BE2C (cell line): ENCODE data around the gene IL6R.
"Not testable (repeated sequence)": the region's sequence is repeated elsewhere in the genome, so short reads cannot be mapped to it uniquely, and the experiment has no call there.

Experiments used
- DNase-seq: peaks from one replicate; pipeline ENCODE4 v3.0.0-alpha.2; 2020
- H3K27me3 ChIP-seq: fragments of 250-450 bp; sonication (Bioruptor Pico); 2 replicates; pipeline ENCODE4 v1.5.1; 2020; ENCODE audit warnings: mild to moderate bottlenecking
- H3K36me3 ChIP-seq: fragments of 250-450 bp; sonication (Bioruptor Pico); 2 replicates; pipeline ENCODE4 v1.5.1; 2020; ENCODE audit warnings: mild to moderate bottlenecking
- H3K4me1 ChIP-seq: fragments of 250-450 bp; sonication (Bioruptor Pico); 2 replicates; pipeline ENCODE4 v1.5.1; 2020
- H3K4me3 ChIP-seq: 2 replicates; pipeline ENCODE4 v1.5.1; 2011; ENCODE audit warnings: low read depth, low read length
- H3K9me3 ChIP-seq: fragments of 250-450 bp; sonication (Bioruptor Pico); 2 replicates; pipeline ENCODE4 v1.5.1; 2020
- TF ChIP-seq, protein P1 (sequence below): IDR thresholded peaks from 2 replicates; pipeline ENCODE4 v1.5.1; 2012; ENCODE audit warnings: mild to moderate bottlenecking, low read depth, low read length

Gene IL6R

DNA sequence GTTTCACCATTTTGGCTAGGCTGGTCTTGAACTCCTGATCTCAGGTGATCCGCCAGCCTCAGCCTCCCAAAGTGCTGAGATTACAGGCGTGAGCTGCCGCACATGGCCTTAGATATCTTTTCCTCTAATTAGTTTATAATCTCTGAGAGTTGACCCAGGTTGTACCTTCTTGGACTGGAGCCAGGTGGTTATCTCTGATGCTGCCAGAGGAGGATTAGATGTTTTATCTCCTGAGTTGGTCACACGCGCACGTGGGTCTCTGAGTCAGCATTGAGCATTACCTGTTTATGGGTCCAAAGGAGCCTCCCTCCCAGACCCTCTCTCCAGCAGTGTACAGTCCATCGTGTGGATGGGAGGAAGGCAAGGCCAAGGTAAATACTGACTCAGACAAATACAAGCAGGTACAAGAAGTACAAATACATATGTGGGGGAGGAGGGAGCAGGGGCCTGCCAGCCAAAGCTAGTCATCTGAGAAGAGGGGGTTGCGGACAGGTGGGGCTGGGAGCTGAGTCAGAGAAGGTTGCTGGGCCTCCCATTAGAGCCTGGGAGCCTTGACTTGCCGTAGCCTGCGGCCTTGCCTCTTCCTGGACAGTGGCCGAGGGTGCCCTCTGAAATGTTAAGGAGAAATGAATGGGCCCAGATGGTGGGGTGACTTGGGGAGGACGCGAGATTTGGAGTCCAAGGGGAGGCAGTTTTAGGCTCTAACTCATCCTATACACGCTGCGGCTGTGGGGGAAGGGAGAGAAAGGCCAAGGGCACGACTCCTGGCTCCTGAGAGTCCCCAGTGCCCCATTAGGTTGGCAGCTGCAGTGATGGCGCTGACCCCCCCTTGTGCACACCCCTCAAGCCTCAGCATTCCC is 13.1 kb downstream of the IL6R start:
- no peaks in the 10 kb centered on the region for H3K9me3 ChIP-seq
- no peaks in the 10 kb centered on the region for H3K27me3 ChIP-seq
- H3K4me3 ChIP-seq: no peak overlapping the region
- peak; percentile 49 for DNase-seq
- TF ChIP-seq, protein P1, sequence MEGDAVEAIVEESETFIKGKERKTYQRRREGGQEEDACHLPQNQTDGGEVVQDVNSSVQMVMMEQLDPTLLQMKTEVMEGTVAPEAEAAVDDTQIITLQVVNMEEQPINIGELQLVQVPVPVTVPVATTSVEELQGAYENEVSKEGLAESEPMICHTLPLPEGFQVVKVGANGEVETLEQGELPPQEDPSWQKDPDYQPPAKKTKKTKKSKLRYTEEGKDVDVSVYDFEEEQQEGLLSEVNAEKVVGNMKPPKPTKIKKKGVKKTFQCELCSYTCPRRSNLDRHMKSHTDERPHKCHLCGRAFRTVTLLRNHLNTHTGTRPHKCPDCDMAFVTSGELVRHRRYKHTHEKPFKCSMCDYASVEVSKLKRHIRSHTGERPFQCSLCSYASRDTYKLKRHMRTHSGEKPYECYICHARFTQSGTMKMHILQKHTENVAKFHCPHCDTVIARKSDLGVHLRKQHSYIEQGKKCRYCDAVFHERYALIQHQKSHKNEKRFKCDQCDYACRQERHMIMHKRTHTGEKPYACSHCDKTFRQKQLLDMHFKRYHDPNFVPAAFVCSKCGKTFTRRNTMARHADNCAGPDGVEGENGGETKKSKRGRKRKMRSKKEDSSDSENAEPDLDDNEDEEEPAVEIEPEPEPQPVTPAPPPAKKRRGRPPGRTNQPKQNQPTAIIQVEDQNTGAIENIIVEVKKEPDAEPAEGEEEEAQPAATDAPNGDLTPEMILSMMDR: no peak
- H3K4me1 ChIP-seq: peaks cover 3% of the 10 kb centered on the region; the same call in 1 of the 2 replicates
- H3K36me3 ChIP-seq: no peaks in the 10 kb centered on the region

GRCh38 chr1:154418923-154419619 is 13.9 kb downstream of the IL6R start:
- H3K4me3 ChIP-seq: no peak overlapping the region
- TF ChIP-seq, protein P1: no peak
- no peaks in the 10 kb centered on the region for H3K36me3 ChIP-seq
- no peak for DNase-seq
- H3K9me3 ChIP-seq: no peaks in the 10 kb centered on the region
- H3K4me1 ChIP-seq: peaks cover 3% of the 10 kb centered on the region; the same call in 1 of the 2 replicates
- H3K27me3 ChIP-seq: no peaks in the 10 kb centered on the region

GRCh38 chr1:154419620-154420571 is 14.8 kb downstream of the IL6R start:
- Histone ChIP-seq H3K9me3 (no peaks in the 10 kb centered on the region), H3K27me3 (no peaks in the 10 kb centered on the region), H3K36me3 (no peaks in the 10 kb centered on the region), H3K4me1 (peaks cover 3% of the 10 kb centered on the region; the same call in 1 of the 2 replicates), H3K4me3 (no peak overlapping the region)
- TF ChIP-seq, protein P1: no peak
- DNase-seq: no peak

GRCh38 chr1:154420961-154421924 is 16.1 kb downstream of the IL6R start:
- H3K4me3 ChIP-seq: no peak overlapping the region
- DNase-seq: no peak
- H3K36me3 ChIP-seq: no peaks in the 10 kb centered on the region
- H3K9me3 ChIP-seq: no peaks in the 10 kb centered on the region
- TF ChIP-seq, protein P1: no peak
- no peaks in the 10 kb centered on the region for H3K27me3 ChIP-seq
- peaks cover 3% of the 10 kb centered on the region; the same call in 1 of the 2 replicates for H3K4me1 ChIP-seq

GRCh38 chr1:154422049-154422448 is 16.9 kb downstream of the IL6R start:
- H3K36me3 ChIP-seq, H3K27me3 ChIP-seq, H3K4me1 ChIP-seq, H3K4me3 ChIP-seq, H3K9me3 ChIP-seq, DNase-seq: not testable (repeated sequence)
